GM12864 (cell line): ENCODE measurements around the gene TPTE2.
"Not testable (repeated sequence)": the region's sequence is repeated elsewhere in the genome, so short reads cannot be mapped to it uniquely, and the experiment has no call there.

Experiments used
- DNase-seq: peaks from one replicate; pipeline ENCODE4 v3.0.0-alpha.2; 2011; ENCODE audit warnings: low read depth
- H3K4me3 ChIP-seq: 2 replicates; pipeline ENCODE4 v1.5.1; 2011; ENCODE audit warnings: mild to moderate bottlenecking, low read depth, low read length, control low read depth
- CTCF ChIP-seq: IDR thresholded peaks from 2 replicates; pipeline ENCODE4 v1.5.1; 2011; ENCODE audit warnings: low read depth, mild to moderate bottlenecking, moderate library complexity, low read length, control low read depth, inconsistent platforms; ENCODE audit errors: missing control alignments

Gene TPTE2

GRCh38 chr13:19382746-19383511 is 178.4 kb downstream of the TPTE2 start:
- H3K4me3 ChIP-seq, DNase-seq: not testable (repeated sequence)

GRCh38 chr13:19382111-19382510 is 179.2 kb downstream of the TPTE2 start:
- no peak for DNase-seq
- no peak overlapping the region for H3K4me3 ChIP-seq
- TF ChIP-seq CTCF: no peak
